ENCODE measurements around the gene ABHD11. TPM values are rescaled to one million over a fixed set of nuclear protein-coding genes. Genes with fewer than 3 reads are reported as not detected.
A peak's percentile ranks its signal among the peaks of the same experiment; 100 is the strongest.

The ABHD11 gene
- total and polyA plus RNA-seq, 2 of the 4 experiments (the other 2 are of a cell fraction) = 13.4 to 19.9 TPM

DNA sequence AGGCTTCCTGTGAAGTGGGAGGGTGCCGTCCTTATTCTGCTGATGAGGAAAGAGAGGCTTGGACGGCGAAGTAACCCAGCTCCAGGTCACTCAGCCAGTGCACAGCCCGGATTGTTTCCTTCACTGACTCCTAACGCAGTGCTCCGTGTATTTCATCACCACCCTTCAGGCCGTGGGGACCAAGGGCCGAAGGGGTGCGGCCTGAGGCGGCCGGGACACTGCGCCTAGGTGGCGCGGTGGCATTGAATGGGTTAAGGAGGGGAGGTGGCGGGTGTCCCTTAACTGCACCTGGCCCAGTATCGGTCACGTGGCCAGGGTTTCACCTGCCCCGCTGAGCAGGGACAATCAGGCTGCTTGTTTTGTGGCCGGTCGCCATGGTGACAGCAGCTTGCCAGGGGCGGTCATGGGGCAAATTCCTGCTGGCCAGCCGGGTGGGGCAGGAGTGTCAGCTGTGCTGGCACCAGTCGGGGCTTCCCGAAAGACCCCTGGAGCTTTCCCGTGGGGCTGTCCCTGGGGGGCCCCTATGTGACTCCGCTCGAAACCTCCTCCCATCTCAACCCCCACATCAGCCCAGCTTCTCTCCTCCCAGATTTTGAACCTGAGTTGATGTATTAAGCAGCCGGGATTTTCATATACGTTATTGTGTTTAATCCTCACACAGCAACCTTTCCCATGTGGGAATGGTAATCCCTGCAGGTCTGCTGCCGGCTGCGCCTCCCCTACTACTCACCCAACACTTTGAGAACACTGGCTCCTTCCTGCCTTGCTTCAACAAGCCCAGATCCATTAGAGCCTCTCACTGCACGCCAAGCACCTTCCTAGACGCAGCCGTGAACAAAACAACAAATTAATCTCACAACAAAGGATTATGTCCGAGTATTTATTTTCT, 4.4 kb upstream of the ABHD11 start:
- peak overlapping the region; percentile 81 for H2AK9ac ChIP-seq (replicated peaks; ENCODE audit: low read depth, low read length, poor library complexity)
- DNase-seq = no peak
- peak overlapping the region; percentile 52 for H2AFZ ChIP-seq (replicated peaks; ENCODE audit: low read length, poor library complexity)
- POLR2A ChIA-PET (ENCODE audit: unreplicated experiment) = no interaction called here
- H2BK5ac ChIP-seq (ENCODE audit: low read depth, low read length, poor library complexity, severe bottlenecking) = no peak overlapping the region
- H3K9me3 ChIP-seq (ENCODE audit: control insufficient read depth, insufficient read depth, low read length) = no peaks in the 10 kb centered on the region
- no peak overlapping the region for H2BK15ac ChIP-seq (ENCODE audit: low read depth, low read length)
- no peak overlapping the region for H3K4me3 ChIP-seq (ENCODE audit: insufficient read depth, low read depth, low read length)
- intact Hi-C loops (cut with micrococcal nuclease) = loop anchor here (10.0 kb wide), 1 partner anchor 52 kb away; no protein-coding TSS in a partner anchor
- in situ Hi-C loops (cut with MboI; ENCODE audit: low sequenced_read_pairs) = no loop called here
- no peak overlapping the region for H3K4ac ChIP-seq (ENCODE audit: low read depth, low read length)
- CTCF ChIA-PET = no interaction called here
- no peak overlapping the region for H4K91ac ChIP-seq (ENCODE audit: insufficient read depth, low read depth, low read length)
- no peak for ATAC-seq (ENCODE audit: low read depth)
- no peak overlapping the region for H2BK20ac ChIP-seq (ENCODE audit: low read depth, low read length)
- dilution Hi-C loops (cut with HindIII; ENCODE audit: low sequenced_read_pairs, unreplicated experiment) = no loop called here
- H3K56ac ChIP-seq (ENCODE audit: extremely low read depth, insufficient read depth, low read length) = no peak overlapping the region
- no peak overlapping the region for H4K5ac ChIP-seq (ENCODE audit: low read depth, low read length)
- H4K8ac ChIP-seq (ENCODE audit: low read depth in 2 of 2, low read length in 2 of 2) = no peak overlapping the region
- no TSS peak for BruUV-seq (replicated peaks)
- peaks cover 0 to 6% of the 10 kb centered on the region in 2 experiments; a peak in 2 of 4 replicates for H3K79me1 ChIP-seq (ENCODE audit: low read depth in 1 of 2, low read length in 2 of 2)
- no peaks in the 10 kb centered on the region for H3K27me3 ChIP-seq (ENCODE audit: control insufficient read depth, insufficient read depth, low read length)
- TF ChIP-seq RCOR1 (IDR thresholded peaks at IDR 0.05; ENCODE audit: insufficient replicate concordance, low read length) = no peak
- no peak for TF ChIP-seq CTCF (conservative IDR thresholded peaks at IDR 0.05; ENCODE audit: low read depth, low read length)
- no peak for TF ChIP-seq SMC3 (IDR thresholded peaks at IDR 0.05; ENCODE audit: low read depth, low read length)
- no peak for TF ChIP-seq MAZ (IDR thresholded peaks at IDR 0.05; ENCODE audit: borderline replicate concordance, low read depth, low read length)
- no peak for TF ChIP-seq RFX5 (IDR thresholded peaks at IDR 0.05; ENCODE audit: low read depth, low read length)
- no peak for TF ChIP-seq MAFK (IDR thresholded peaks at IDR 0.05; ENCODE audit: low read depth, low read length)
- no peak for TF ChIP-seq USF2 (IDR thresholded peaks at IDR 0.05; ENCODE audit: low read depth, low read length)
- no peak overlapping the region for H2BK120ac ChIP-seq (ENCODE audit: low read depth, low read length)
- H3K9me1 ChIP-seq (ENCODE audit: insufficient read depth, low read length) = no peaks in the 10 kb centered on the region
- H4K20me1 ChIP-seq (ENCODE audit: insufficient read depth, low read length) = no peaks in the 10 kb centered on the region; the same call in 1 of the 2 replicates
- WGBS, 2 experiments (ENCODE audit: extremely low coverage in 2 of 2, insufficient read length in 1 of 2) = 31% methylated on average over 9 of the region's 35 CpGs; no CpG with 5 or more reads in 1 of the 2 experiments
- peaks cover 3% of the 10 kb centered on the region for H3K4me1 ChIP-seq (ENCODE audit: control insufficient read depth, insufficient read depth, low read length)
- H3K23ac ChIP-seq (ENCODE audit: low read depth, low read length) = no peak overlapping the region
- no peak overlapping the region for H3K14ac ChIP-seq (replicated peaks; ENCODE audit: low read depth, low read length)
- H3K27ac ChIP-seq (ENCODE audit: insufficient read depth, low read length) = no peak overlapping the region
- H3K36me3 ChIP-seq (ENCODE audit: control insufficient read depth, insufficient read depth, low read length) = no peaks in the 10 kb centered on the region
- no peak overlapping the region for H2AK5ac ChIP-seq (ENCODE audit: low read depth, low read length)
- no peak overlapping the region for H3K9ac ChIP-seq (ENCODE audit: low read depth, low read length)
- H3K18ac ChIP-seq (ENCODE audit: low read depth, low read length) = no peak overlapping the region
- H3K4me2 ChIP-seq (ENCODE audit: low read depth, low read length) = no peak overlapping the region

All from IMR-90 (cell line).